Mucosa of gallbladder (tissue), 1 donor: ENCODE results near the gene HOTAIR. TPM values are rescaled to one million over a fixed set of nuclear protein-coding genes. Genes with fewer than 3 reads are reported as not detected.

ENCODE experiments used
- DNase-seq: peaks from one replicate; pipeline ENCODE4 v3.0.0-alpha.2; 2020; ENCODE audit warnings: low spot score
- total RNA-seq: library from RNA; stranded (reverse); gene quantifications from one replicate; pipeline ENCODE4 v1.2.1, GENCODE V29; 2021
- donor health status: DM: no; HTN: no; CAD: no.

Gene HOTAIR
- total RNA-seq, 1 donor from 2014 or later: not detected

DNA sequence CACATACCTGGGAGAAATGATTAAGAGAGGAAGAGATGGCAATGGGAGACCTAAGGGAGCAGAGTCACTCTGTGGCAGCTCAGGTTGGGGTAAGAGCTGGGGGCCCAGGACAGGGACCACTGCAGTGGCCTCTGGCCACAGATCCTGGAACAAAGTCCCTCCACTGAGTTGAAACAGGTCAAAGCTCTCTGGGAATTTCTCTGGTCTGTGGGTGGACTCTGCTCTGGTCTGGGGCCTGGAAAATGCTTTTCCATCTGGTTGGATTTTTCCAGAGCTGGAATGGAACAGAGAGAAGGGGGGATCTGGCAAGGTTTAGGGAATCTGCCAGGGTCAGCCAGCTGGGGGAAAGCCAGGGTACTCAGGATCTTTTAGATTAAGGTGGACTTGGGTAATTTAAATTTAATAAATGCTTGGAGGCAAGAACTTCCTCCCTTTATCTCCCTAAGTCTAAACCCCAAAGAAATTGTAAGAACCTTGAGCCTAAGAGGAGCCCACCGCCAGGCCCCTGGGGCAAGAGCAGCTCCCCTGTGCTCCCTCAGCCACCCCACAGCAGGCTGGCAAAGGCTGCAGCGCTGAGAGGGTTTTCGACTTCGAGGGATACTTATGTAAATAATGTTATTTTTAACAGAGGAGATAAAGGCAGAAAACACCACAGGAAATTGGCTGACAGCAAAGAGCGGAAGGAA is 13.9 kb upstream of the HOTAIR start:
- no peak for DNase-seq

DNA sequence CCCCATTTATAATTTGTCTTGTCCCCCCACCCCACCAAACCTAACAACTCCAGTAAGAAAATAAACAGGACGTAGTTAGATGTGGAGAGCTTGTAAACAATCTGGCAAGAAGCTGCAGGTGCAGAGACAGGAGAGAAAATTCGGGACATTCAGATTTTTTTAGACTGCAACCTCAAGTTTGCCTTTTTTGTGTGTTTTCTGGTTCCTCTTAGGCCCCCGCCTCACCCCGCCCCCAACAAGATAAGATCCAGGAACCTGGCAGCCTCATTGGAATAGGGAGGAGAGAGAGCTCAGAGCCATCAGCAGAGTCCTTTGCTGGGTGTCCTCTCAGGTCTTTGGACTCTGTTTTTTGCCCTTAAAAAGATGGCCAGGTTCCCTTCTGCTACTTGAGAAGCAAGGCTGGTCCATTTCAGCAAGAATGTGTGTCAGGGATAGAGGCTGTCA is 13.1 kb upstream of the HOTAIR start:
- DNase-seq: no peak

GRCh38 chr12:53986686-53987483 is 12.1 kb upstream of the HOTAIR start:
- no peak for DNase-seq

DNA sequence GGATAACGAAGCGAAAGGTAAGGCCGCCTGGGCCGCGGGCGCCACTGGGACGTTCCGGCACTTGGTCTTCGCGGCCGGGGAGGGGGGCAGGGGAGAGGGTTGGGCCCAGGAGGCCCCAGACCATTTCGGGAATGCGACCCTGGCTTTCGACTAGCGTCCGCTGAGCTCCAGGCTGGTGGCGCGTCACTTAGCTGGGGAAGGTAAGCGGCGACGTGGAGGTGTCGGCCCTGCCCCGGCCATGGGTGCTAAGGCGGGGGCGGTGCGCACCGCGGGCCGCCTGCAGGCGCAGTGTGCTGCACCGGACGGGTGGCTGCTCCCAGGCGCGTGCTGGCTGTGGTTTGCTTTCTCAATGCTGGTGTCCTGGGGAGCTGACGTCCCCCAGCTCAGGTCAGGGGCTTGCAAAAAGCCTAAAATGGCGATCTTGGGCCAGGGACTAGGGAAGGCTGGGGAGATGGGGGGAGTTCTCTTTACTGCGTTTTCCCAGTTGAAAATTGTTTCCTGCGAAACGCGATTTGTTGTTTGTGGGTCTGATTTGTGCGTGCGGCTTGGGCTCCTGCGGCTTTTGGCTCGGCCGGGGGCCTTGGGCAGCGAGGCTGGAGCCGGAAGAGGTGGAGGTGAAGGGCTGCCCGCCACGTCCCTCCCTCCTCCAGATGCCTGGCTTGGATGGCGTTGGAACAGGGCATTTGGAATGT is 11.4 kb upstream of the HOTAIR start:
- no peak for DNase-seq

DNA sequence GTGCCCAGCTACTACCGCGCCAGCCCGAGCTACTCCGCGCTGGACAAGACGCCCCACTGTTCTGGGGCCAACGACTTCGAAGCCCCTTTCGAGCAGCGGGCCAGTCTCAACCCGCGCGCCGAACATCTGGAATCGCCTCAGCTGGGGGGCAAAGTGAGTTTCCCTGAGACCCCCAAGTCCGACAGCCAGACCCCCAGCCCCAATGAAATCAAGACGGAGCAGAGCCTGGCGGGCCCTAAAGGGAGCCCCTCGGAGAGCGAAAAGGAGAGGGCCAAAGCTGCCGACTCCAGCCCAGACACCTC is 10.9 kb upstream of the HOTAIR start:
- DNase-seq: no peak

DNA sequence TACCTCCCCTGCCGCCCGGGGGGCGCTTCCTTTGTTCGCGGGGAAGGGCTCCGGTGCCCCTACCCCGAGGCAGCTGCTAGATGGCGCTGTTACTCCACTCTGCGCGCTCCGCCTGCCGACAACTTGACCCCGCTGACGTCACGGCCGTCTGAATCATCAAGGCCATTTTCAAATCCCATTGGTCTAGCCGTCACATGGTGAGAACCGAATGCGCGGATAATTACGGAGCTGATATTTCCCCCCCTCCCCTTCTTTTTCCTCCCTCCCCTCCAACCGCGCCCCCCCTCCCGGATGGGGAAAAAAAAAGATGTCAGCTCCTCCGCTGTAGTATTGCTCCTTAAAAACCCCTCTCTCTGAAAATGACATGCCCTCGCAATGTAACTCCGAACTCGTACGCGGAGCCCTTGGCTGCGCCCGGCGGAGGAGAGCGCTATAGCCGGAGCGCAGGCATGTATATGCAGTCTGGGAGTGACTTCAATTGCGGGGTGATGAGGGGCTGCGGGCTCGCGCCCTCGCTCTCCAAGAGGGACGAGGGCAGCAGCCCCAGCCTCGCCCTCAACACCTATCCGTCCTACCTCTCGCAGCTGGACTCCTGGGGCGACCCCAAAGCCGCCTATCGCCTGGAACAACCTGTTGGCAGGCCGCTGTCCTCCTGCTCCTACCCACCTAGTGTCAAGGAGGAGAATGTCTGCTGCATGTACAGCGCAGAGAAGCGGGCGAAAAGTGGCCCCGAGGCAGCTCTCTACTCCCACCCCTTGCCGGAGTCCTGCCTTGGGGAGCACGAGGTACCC is 10.3 kb upstream of the HOTAIR start, which contains the start of gene HOXC10:
Gene HOXC10 (plus strand): TSS at position 246 of the 791 bp plus-strand sequence. CDS start 114 bp downstream, at position 360.
- peak; percentile 61 for DNase-seq

DNA sequence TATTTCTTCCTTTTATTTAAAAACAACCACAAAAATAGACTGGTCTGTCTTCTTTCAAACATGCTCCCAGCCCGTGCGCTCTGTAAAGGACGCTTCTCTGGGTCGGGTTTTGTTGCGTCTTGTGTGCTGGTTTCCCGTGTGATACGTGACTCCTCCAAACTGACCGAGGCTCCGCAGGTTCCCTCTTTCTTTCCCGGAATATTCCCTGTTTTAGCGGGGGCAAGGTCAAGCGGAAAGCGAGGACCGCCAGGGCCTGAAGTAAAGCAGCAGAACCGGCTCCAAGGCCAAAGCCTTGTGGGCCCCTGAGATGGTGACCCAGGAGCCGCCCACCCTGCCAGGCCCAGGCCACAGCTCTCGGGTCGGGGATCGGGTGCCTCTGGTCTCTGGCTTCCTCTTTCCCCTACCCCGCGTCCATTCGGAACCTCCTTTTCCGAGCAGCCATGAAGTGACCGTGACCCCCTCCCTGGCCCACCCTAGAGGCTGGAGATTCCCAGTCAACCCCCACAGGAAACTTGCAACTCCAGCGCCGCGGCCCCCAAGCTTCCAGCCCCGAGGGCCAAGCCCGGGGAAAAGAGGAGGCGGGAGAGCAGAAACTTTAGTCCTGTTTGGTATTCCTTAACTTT is 9.3 kb upstream of the HOTAIR start:
- no peak for DNase-seq

- no peak for DNase-seq
Measured at GRCh38 chr12:53983568-53983949, 8.8 kb upstream of the HOTAIR start.

DNA sequence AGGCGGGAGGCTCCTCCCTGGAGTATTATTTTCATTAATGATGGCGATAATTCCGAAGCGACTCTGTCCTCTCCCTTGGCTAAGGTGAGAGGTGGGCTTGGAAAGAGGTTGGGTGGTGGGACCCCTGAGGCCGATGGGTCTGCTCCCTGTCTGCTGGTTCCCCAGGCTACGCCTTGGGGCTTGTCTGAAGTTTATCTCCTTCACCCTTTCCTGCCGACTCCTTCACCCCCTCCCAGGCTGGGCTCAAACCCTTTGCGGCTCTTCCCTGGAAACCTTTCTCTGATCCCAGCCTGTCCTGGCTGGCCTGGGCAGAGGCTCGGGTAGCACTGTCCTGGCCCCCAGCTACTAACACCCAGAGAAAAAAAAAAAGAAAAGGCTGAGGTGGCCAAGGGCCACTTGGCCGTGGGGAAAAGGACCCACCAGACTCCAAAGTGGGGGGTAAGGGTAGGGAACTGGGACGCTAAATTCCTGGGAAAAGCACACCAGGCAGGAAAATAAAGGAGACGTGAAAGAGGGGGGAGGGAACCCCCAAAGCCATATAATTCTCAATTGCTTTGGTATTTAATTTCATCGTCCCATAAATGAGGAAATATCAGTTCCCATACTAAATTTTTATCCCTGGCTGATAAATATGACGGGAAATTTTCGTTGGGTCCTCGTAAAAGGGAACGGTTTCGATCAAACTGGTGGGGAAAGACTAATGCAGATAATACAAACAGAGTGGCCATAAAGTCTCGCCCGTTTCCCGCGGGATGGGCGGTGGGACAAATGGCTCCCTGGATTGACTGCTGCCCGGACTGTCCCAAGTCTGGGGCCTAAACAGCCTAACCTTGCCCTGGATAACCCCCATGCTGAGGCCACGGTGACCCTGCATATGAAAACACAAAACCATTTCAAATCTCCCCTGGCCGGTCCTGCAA is 8.2 kb upstream of the HOTAIR start:
- DNase-seq: no peak

GRCh38 chr12:53981634-53982565 is 7.1 kb upstream of the HOTAIR start:
- no peak for DNase-seq

- no peak for DNase-seq
Measured at GRCh38 chr12:53980802-53981496, 6.2 kb upstream of the HOTAIR start.

- no peak for DNase-seq
Measured at GRCh38 chr12:53980104-53980801, 5.5 kb upstream of the HOTAIR start.

DNA sequence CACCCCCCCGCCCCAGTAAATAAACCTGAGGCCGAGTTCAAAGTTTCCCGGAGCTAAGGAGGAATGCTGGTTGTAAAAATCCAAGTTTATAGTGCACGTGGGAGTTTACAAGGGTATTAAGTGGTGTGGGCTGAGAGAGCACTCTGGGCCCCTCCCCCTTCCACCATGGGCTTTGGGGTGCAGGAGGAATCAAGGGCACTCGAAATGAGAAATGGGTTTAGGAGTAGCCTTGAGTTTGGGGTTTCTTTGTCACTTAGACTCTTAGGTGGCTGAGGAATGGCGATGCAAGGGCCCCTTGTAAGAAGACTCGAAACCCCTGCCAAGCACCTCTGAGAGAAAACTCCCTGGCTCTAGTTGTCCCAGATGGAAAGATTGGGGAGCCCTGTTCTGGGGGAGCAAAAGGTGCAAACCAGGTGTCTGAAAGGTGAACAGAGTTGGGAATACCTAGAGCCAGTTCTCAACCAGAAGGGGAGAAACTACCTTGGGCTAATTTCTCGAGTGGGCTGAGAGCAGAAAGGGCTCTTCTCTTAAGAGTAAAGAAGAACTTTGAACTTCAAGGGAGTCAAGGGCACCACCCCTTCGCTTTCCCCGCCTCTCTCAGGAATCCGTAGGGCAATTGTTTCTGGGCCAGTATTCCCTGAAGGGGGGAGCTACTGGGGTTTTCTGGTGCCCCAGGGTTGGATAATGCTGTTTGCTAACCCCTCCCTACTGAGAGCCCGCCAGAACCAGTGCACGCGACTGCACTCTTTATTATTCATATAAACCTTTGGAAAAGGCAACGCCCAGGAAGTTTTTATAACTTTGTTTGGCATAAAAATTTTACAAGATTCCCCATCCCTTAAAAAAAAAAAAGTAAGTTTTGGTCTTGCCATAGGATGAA is 4.0 kb upstream of the HOTAIR start:
- DNase-seq: no peak

GRCh38 chr12:53977596-53978445 is 3.1 kb upstream of the HOTAIR start:
- DNase-seq: no peak

- DNase-seq: no peak
Measured at GRCh38 chr12:53976823-53977595, 2.3 kb upstream of the HOTAIR start.
